ENCODE results near the gene WARS2.

DNA sequence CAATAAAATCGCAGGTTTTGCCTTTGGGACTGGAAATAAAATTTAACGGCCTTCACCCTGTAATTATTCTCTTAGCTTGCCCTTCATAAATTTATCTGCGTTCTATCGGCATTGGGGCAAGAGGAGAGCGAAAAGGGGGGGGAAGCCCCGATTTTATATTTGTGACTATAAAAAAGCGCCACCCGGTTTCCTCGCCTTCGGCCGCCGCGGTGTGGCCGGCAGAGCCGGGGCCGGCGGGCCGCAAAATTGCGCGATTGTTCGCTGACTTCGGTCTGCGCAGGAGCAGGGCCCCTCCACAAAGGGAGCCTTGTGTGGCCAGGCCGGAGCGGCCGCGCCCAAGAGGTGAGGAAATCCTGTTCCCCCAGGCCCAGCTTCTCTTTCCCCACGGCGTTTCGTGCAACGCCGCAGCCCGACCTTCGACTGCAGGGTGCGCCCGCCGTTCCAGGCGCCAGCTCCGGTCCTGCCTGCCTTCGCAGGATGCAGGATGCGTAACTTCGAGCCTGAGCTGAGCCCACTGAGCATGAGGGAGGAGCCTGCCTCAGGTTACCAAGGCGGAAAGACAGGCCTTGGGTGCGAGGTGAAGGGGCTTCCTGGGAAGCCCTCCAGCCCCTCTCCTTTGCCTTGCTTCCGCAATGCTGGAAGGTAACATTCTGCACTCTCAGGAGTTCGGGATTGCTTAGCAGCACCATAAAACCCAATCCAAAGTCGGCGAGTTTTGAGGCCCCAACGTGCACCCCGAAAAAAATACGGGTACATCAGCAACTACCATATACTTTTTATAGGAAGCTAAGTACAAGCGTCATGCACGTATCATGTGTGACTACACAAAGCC lies 147.4 kb downstream of the WARS2 start:
- TF ChIP-seq POLR2A (IDR thresholded peaks at IDR 0.05) = no peak
- TF ChIP-seq, protein P1, sequence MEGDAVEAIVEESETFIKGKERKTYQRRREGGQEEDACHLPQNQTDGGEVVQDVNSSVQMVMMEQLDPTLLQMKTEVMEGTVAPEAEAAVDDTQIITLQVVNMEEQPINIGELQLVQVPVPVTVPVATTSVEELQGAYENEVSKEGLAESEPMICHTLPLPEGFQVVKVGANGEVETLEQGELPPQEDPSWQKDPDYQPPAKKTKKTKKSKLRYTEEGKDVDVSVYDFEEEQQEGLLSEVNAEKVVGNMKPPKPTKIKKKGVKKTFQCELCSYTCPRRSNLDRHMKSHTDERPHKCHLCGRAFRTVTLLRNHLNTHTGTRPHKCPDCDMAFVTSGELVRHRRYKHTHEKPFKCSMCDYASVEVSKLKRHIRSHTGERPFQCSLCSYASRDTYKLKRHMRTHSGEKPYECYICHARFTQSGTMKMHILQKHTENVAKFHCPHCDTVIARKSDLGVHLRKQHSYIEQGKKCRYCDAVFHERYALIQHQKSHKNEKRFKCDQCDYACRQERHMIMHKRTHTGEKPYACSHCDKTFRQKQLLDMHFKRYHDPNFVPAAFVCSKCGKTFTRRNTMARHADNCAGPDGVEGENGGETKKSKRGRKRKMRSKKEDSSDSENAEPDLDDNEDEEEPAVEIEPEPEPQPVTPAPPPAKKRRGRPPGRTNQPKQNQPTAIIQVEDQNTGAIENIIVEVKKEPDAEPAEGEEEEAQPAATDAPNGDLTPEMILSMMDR (IDR thresholded peaks at IDR 0.05 in 4 of 5, conservative IDR thresholded peaks at IDR 0.05 in 1 of 5) = no peak

Data from gastrocnemius medialis (tissue), 4 donors.